Measurements from ENCODE around the gene KLHL22.
"Not testable (repeated sequence)": the region's sequence is repeated elsewhere in the genome, so short reads cannot be mapped to it uniquely, and the experiment has no call there.

The KLHL22 gene

DNA sequence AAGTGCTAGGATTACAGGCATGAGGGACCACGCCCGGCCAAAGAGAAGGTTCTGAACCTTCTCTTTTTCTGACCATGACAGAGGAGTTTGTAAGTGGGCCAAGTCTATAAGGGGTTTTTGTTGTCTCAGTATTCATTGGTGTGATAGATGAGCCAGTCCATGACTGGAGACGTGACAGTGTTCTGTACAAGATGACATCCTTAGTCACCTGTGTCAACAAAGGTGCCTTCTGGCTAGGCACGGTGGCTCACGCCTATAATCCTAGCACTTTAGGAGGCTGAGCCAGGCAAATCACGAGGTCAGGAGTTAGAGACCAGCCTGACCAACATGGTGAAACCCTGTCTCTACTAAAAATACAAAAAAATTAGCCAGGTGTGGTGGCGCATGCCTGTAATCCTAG lies 4.2 kb upstream of the KLHL22 start:
- DNase-seq (ENCODE audit: low spot score), result no peak

DNA sequence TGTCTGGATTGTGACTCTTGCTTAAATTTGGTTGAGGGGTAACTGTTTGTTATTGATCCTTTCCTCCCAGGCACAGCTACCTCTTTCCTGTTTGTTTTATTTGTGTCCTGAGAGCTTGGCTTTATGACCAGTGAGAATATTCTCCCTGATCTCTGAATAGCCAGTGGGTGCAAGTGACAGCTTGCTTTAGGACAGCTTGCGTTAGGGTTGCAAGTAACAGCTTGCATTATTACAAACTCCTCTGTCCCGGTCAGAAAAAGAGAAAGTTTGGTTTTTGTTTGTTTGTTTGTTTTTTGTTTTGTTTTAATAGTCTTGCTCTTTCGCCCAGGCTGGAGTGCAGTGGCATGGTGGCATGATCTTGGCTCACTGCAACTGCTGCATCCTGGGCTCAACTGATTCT lies 3.3 kb upstream of the KLHL22 start:
- DNase-seq (ENCODE audit: low spot score), result no peak

DNA sequence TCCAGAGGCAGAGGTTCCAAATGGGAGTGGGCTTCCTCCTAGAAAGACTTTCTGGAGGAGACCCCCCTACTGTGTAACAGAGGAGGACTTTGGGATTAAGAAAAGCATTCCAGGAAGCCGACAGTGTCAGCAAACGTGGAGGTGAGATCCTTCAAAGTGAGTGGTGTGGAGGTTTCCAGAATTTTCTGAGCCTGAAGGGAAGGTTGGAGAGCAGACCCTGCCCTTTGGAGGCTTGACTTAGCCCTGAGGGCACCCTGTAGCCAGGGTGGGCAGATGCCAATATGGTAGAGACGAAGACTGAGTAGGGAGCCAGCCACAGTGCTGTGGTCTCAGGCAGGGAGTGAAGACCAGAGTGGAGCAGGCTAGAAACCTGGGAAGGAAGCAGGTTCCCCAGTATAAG lies 1.8 kb upstream of the KLHL22 start:
- DNase-seq (ENCODE audit: low spot score), result no peak

DNA sequence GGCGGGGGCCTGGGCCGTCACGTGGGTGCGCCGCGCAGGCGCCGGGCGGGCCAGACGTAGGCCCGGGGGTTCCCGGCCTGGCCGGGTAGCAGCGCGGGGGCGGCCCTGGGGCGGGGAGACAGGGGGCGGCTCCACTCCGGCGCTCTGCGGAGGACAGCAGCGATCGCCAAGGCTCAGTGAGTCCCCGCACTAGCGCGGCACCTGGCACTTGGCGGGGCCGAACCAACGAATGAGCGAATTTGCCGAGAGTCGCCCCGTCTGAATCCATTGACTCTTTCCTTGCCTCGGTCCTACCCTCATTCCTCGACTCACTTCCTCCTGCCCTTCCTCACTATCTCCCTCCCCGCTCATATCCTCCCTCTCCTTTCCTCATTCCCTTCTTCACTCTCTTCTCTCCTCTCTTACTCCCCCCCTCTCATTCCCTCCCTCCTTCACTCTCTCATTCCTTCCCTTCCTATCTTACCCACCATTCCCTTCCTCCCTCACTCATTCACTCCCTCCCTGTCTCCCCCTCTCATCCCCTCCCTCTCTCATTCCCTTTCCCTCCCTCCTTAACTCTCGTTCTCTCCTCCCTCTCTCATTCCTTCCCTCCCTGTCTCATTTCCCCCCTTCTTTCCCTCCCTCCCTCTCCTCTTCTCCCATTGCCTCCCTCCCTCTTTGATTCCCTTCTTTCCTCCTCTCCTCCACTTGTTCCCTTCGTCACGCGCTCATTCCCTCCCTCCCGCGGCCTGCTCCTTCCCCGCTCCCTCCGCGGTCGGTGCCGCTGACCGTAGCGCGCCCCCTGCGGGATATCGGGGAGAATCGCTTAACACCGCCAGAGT lies 476 bp upstream of the KLHL22 start:
- peak; percentile 89 for DNase-seq (ENCODE audit: low spot score)

DNA sequence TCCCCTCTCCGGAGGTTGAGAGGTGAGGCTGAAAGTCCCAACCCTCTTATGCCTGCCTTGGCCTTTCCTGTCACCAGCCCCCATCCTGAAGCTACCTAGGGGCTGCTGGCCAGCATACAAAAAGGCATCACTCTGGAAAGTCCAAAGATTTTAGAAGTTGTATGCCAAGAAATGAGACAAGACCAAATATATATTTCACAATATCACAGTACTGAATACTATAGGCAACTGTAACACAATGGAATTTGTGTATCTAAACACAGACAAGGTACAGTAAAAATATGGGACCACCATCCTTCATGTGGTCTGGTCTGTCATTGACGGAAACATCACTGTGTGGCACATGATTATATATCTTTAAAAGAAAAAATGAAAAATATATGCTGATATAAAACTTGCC lies 4.2 kb downstream of the KLHL22 start:
- DNase-seq (ENCODE audit: low spot score), result no peak

DNA sequence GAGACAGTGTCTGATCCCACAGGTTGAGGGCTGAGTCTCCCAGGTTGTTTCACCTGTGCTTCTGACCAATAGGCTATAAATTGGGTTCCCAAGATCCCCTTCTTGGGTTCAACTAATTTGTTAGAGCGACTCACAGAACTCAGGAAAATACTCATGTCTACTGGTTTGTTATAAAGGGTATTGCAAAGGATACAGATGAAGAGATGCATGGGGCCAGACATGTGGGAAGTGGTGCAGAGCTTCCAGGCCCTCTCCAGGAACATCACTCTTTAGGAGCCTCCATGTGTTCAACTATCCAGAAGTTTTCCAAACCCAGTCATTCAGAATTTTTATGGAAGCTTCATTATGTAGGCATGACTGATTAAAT lies 4.7 kb downstream of the KLHL22 start:
- DNase-seq (ENCODE audit: low spot score), result no peak

DNA sequence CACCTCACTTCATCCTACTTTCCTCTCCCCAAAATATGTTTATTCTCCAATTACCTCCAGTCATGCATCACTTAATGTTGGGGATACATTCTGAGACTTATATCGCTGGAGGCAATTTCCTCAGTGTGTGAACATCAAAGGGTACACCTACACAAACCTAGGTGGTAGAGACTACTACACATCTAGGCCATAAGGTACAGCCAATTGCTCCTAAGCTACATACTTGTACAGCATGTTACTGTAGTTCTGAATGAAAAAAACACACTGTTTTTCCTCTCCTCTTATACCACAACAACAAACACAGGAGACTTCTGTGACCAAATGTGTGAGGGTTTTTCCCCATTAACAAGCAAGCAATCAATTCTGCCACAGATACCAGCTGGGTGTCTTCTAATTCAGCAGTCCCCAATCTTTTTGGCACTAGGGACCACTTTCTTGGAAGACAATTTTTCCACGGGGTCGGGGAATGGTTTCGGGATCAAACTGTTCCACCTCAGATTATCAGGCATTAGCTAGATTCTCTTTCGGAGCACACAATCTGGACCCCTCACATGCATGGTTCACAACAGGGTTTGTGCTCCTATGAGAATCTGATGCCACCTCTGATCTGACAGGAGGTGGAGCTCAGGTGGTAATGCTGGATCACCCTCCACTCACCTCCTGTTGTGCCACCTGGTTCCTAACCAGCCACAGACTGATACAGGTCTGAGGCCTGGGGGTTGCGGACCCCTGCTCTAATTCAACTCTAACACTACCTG lies 5.2 kb downstream of the KLHL22 start:
- no peak for DNase-seq (ENCODE audit: low spot score)

DNA sequence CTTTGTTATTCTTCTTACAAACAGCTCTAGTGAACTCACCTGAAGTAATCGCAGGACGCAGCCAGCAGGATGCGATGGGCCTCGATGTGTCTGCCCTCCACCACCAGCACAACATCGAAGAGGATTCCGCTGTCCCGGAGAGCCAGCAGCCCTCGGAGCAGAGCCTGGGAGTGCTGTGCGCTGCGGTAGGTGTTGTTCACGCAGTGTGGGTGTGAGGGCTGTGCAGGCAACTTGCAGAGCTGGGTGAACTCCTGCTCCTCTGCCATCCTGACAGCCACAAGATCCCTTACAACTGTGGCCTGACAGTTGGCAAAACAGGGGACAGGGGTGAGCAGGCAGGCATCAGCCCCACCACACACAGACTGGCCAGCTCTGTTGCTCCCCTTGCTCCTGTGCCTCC lies 6.6 kb downstream of the KLHL22 start:
- DNase-seq (ENCODE audit: low spot score), result no peak

DNA sequence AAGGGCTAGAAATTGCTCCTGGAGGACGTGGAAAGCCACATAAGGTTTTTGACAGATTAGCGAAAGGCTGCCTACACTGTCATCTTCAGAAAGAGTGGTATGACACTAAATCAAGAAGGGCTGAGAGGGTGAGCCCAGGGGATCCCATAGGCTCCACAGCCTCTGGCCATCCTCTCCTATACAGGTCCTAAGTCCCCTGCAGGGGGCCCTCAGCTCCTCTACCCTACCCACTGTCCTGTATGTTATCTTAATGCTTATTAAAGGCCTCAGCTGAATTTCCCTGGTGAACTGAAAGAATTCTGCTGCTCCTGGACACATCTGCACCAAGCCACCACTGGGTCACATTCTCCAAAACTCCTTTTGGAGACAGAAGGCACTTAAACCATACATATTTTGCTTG lies 7.9 kb downstream of the KLHL22 start:
- DNase-seq (ENCODE audit: low spot score), result no peak

DNA sequence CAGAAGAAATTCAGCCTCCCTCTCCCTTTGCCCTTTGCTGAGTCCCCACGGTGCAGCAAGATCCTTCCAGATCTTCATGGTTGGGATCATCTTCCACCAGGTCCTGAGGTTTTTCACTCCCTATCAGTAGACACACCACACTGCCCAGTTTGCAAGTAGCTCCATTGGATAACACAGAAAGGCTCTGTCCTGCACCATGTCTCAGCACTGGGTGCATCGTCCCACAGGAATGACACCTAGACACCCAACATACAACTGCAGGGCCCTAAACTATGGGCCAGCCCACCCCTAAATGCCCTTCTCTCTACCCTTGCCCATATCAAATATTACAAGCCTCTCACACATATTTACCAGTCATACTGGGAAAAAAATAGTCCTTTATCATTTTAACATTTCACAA lies 9.4 kb downstream of the KLHL22 start:
- DNase-seq (ENCODE audit: low spot score), result no peak

DNA sequence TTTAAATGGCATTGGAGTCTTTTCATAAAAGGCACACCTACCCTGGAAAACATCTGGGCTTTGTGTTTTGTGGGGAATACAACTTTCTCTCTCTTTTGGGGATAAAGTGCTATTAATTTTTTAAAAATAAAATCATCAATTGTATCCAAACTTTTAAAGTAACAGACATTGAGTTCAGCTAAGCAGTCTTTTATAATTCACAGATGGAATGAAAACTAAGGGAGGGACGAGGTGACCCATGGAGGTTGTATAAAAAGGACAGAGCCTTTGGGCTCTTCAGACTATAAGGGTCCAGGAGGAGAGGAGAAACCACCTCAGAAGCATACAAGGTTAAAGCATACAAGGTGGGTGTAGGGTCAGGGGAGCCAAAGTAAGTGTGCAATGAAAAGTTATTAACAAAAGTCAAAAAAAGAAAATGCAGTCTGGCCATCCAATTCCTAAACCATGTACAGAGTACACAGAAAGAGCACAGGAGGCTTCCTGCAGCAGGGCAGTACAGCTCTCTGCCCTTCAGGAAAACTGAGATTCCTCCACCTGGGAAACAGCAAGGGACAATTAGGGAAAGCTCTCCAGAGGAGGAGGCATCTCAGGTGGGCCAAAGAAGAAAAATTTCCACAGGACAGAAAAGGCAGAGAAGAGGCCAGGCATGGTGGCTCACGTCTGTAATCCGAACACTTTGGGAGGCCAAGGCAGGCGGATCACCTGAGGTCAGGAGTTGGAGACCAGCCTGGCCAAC lies 10.5 kb downstream of the KLHL22 start:
- no peak for DNase-seq (ENCODE audit: low spot score)

DNA sequence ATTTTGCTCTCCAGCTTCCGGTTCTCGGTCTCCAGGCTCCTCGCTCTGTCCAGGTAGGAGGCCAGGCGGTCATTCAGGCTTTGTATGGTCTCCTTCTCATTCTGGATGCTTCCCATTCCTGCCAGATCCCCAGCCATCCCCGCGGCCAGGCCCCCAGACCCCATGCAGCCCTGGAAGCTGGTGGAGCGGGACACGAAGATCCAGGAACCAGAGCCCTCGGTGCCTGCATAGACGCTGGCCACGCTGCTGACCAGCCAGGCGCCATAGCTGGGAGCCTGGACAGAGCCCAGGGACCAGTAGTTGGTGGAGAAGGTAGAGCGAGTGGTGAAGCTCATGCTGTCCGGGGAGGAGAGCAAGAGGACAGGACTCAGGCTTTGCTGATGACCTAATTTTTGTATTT lies 11.8 kb downstream of the KLHL22 start:
- no peak for DNase-seq (ENCODE audit: low spot score)

DNA sequence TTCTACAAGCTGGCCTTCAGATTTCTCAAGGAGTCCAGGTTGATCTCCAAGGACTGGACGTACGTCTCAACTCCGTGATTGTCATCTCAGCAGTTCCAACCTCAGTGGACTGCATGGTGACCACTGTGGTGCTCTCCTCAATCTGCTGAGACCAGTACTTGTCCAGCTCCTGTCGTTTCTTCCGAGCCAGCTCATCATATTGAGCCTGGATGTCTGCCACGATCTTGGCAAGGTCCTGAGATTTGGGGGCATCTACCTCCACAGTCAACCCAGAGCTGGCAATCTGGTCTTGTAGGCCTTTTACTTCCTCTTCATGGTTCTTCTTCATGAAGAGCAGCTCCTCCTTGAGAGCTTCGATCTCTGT lies 12.5 kb downstream of the KLHL22 start:
- not testable (repeated sequence) for DNase-seq (ENCODE audit: low spot score)

DNA sequence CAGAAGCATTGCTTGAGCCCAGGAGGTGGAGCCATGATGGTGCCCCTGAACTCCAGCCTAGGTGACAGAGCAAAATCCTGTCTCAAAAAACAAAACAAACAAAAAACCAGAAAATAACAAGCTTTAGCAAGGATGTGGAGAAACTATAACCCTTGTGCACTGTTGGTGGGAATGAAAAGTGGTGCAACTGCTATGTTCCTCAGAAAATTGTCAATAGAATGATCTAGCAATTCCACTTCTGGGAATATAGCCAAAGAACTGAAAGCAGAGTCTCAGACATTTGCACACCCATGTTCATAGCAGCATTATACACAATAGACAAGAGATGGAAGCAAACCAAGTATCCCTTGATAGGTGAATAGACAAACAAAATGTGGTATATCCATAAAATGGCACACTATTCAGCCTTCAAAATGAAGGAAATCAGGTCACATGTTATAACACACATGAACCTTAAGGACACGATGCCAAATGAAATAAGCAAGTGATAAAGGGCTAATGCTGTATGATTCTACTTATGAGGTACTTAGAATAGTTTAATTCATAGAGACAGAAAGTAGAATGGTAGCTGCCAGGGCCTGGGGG lies 15.9 kb downstream of the KLHL22 start:
- DNase-seq (ENCODE audit: low spot score), result no peak

DNA sequence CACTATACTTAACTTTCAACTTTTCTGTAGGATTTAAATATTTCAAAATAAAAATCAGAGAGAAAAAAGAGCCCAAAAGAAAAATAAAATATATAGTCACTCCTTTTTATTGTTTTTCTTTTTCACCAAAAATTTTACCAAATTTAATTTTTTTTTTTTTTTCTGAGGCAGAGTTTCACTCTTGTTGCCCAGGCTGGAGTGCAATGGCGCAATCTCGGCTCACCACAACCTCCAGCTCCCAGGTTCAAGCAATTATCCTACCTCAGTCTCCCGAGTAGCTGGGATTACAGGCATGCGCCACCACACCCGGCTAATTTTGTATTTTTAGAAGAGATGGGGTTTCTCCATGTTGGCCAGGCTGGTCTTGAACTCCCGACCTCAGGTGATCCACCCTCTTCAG lies 17.5 kb downstream of the KLHL22 start:
- DNase-seq (ENCODE audit: low spot score), result not testable (repeated sequence)

DNA sequence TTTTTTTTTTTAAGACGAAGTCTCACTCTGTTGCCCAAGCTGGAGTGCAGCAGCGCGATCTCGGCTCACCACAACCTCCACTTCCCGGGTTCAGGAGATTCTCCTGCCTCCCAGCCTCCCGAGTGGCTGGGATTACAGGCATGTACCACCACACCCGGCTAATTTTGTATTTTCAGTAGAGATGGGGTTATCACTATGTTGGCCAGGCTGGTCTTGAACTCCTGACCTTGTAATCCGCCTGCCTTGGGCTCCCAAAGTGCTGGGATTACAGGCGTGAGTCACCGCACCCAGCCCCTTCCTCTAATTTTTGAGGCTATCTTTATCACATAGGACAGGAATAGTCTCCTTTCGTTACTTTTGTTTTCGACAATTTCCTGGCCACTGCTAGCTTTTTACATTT lies 20.0 kb downstream of the KLHL22 start:
- not testable (repeated sequence) for DNase-seq (ENCODE audit: low spot score)

DNA sequence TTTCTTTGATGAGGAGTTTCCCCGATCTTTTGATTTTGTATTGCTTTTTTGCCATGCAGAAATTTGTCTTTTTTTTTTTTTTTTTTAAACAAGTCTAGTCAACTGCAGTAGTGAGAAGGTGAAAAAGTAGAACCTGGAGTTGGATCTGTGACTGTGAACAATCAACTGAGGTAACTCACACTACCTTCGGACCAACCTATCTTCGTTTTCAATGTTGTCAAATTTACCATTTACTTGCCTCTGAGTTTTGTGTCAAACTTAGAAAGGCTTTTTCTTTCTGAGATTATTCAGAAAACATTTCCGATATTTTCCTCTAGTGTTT lies 20.5 kb downstream of the KLHL22 start:
- no peak for DNase-seq (ENCODE audit: low spot score)

DNA sequence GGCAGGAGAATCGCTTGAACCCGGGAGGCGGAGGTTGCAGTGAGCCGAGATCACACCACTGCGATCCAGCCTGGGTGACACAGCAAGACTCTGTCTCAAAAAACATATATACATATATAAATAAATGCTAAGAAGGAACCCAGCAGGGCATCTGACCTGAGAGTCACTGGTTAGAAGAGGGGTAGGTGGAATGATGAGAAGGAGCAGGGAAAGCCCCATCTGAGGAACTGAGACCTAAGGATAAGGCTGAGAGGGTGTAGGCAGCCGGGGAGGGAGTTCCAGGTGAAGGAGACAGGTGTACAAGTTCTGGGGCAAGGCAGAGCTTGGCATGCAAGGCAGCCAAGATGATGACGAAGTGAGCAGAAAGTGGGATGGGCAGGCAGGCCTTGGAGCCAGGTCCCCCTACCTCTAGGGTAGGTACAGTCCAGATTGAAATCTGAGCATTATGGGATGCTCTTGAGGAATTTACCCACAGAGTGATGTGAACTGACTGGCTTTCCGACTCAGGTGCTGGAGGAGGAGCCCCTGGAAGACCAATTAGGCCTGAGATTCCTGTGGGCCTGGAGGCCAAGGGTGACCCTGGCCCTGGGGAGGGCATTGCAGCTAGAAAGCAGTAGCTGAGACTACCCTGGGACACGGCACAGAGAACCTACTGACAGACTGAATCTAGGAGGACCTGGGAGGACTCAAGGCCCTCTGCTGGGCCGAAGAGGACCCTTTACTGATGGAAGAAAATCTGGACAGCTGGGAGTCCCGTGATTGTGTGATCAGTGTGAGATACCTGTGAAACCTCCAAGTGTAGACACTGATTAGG lies 22.8 kb downstream of the KLHL22 start:
- no peak for DNase-seq (ENCODE audit: low spot score)

DNA sequence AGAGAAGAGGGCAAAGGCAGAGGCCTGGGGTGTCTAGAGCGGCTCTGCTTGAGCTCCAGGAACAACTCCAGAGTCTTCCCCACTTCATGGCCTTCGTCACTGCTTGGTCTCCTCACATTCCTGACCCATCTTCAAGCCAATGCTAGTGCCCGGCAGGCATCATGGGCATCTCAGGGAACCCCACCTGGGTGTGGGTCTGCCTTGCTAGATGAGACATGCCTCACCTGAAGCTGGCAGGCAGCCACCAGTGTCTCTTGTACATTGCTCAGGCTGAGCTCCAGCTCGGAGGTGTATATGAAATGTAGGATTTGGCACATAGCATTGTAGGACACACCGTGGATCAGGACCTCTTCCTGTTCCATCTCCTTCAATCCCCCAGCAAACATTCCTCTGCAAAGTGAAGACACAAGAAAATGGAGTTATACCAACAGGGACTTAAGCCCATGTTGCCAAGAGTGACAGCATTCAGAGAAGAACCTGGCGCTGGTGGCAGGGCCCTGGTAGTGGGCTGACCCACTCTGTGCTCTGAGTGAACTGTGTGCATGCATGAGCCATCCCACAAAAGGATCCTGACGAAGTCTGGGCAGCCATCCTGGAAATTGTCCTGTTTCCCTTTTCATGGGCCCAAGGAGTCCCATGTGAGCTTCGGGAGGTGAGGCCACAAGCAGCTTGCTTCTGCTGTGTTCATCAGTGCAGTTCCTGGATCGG lies 24.3 kb downstream of the KLHL22 start:
- DNase-seq (ENCODE audit: low spot score), result no peak

DNA sequence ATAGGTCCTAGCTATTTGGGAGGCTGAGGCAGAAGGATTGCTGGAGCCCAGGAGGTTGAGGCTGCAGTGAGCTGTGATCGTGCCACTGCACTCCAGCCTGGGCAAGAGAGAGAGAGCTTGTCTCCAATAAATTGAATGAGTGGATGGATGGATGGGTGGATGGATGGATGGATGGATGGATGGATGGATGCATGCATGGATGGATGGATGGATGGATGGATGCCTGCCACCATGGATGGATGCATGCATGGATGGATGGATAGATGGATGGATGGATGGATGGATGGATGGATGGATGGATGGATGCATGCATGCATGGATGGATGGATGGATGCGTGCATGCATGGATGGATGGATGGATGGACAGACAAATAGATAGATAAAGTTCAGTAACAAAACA lies 25.1 kb downstream of the KLHL22 start:
- not testable (repeated sequence) for DNase-seq (ENCODE audit: low spot score)

DNA sequence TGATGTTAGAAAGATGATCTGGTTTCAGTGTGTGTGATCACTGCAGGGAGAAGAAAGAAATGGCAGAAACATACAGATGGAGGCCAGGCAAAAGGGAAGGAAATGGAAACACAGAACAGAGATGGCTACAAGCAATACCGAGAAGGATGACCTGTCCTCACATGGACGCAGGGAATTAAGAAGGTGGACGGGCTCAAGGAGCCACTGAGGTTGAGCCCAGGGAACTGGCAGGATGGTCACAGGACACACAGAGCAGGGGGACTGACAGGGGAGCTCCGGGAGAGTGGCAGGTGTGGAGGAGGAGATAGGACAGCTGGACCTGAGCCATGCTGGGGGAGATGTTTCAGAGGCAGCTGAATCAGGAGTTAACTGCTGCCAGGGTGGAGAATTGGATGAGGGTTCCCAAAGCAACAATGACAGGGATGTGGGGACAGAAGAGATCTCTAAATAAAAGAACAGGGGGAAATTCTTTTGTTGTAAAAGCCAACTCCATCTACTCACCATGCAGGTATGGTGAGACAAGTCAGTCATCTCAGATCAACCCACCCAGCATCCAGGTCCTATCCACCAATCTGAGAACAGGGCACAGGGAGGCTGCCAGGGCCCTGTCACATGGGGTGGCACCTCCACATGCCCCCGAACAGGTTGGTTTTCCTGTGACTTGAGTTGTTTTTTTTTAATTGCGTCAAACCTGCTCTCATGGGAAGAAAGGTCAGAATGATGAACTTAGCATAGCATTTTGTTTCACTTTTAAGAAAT lies 26.3 kb downstream of the KLHL22 start:
- no peak for DNase-seq (ENCODE audit: low spot score)

Data from LoVo (cell line).